GM18867 (cell line): Measurements from ENCODE around the gene CFAP92.

Experiments used
- ATAC-seq: cut with Tn5 transposase; IDR thresholded peaks from one replicate; pipeline ENCODE4 v1.9.1; 2021; ENCODE audit warnings: mild to moderate bottlenecking, moderate library complexity; ENCODE audit not compliant: unreplicated experiment

CFAP92 gene

DNA sequence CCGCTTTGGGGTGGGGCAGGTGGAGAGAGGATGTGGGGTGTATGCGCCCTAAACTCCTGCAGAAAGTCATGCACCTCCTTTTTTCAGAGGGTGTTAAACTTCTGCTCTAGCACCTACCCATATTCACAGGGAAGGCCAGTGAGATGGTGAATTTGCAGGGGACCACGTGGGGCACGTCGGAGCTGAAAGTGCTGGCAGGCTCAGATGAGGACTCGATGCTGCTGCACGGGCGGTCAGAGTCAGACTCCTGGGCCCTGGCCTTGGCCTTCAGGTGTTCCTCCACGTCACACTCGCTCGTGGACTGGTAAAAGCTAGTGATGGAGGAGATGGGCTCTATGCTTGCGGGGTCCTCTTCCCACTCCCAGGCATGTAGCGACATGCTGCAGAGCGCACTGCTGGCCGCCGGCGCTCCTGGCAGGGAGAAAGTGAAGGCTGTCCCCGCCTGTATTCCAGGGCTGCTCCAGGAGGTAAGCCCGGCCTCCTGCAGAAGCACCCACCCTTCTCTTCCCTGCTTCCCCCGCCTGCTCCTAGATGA lies 883 bp downstream of the CFAP92 start:
- ATAC-seq, result no peak

DNA sequence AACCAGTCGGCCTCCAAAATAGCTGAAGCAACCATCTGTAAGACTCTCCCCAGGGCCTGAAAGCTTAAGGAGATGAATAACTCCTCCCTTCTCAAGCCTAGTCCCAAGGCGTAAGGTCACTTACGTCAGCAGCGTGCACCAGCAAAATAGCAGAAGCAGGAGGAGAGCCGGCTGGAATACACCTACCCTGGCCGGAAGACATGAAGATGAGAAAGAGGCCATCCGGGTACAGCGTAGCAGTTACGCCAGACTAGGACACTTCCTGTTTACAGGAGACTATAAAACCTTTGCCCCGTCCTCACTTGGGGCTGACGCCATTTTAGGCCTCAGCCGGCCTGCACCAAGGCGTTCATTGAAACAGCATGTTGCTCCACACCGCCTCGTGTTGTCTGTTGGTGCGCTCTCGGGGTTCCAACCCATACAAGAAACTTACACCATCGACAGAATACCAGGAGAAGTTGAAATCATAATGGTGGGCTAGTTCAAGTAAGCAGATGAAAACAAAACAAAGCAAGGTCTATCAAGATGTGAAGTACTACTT lies 2.5 kb downstream of the CFAP92 start:
- ATAC-seq, result no peak

GRCh38 chr3:128988286-128988685 lies 5.6 kb downstream of the CFAP92 start:
- ATAC-seq, result no peak

GRCh38 chr3:128987302-128988100 lies 6.4 kb downstream of the CFAP92 start:
- no peak for ATAC-seq

DNA sequence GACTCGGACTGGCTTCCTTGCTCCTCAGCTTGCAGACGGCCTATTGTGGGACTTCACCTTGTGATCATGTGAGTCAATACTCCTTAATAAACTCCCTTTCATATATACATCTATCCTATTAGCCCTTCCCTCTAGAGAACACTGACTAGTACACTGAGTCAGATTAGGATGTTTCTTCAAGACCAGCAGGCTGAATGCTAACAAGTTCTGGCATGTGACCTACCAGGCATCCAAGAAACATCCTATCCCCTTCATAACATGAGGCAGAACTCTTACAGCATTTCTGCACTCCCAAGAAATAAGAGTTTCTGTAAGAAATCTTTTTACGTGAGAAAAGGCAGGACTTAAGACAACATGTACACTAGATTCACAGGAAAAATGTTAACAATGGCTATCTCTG lies 9.3 kb downstream of the CFAP92 start:
- ATAC-seq, result no peak

- no peak for ATAC-seq
Measured at GRCh38 chr3:128983293-128984069, 10.4 kb downstream of the CFAP92 start.

DNA sequence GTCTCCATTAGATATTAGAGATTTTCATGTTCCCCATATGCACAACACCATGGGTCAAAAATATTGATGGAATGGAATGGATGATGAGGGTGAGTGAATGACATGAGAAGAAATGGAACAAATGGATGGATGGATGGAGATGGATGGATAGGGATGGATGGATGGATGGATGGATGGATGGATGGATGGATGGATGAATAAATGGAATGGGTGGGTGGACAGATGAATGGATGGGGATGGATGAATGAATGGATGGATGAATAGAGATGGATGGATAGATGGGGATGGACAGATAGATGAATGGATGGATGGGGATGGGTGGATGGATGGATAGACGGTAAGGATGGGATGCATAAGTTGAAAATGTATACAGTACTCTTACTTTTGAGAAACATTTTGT lies 18.6 kb downstream of the CFAP92 start:
- no peak for ATAC-seq

GRCh38 chr3:128973988-128974564 lies 19.8 kb downstream of the CFAP92 start:
- no peak for ATAC-seq

DNA sequence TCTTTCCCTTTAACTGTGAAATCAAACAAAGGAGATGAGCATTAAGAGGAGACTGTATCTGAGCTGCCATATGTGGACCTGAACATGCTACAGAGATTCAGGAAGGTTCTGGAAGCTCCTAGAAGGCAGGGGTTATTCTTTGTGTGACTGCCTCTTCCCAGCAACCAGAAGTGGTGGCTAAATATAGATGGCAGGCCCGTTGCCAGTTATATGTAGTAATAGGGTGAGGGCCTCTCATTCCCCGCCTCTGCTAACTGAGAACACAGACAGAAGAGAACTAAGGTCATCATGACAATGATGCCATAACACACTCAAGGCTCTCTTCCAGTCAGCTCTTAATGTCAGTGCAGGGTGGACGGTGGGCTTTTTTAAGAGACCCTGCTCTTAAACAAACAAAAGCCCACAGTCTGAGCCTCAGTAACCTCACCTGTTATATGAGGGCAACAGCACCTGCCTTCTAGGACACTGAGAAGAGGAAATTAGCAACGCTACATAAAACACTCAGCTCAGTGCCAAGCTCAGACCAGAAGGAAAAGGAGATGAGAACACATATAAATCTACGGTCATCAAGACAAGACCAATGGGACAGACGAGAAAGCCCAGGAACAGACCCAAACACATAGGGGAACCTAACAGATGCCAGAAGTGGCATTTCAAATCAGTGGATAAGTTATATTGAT lies 22.3 kb downstream of the CFAP92 start:
- ATAC-seq, result no peak

- no peak for ATAC-seq
Measured at GRCh38 chr3:128970740-128971047, 23.2 kb downstream of the CFAP92 start.

DNA sequence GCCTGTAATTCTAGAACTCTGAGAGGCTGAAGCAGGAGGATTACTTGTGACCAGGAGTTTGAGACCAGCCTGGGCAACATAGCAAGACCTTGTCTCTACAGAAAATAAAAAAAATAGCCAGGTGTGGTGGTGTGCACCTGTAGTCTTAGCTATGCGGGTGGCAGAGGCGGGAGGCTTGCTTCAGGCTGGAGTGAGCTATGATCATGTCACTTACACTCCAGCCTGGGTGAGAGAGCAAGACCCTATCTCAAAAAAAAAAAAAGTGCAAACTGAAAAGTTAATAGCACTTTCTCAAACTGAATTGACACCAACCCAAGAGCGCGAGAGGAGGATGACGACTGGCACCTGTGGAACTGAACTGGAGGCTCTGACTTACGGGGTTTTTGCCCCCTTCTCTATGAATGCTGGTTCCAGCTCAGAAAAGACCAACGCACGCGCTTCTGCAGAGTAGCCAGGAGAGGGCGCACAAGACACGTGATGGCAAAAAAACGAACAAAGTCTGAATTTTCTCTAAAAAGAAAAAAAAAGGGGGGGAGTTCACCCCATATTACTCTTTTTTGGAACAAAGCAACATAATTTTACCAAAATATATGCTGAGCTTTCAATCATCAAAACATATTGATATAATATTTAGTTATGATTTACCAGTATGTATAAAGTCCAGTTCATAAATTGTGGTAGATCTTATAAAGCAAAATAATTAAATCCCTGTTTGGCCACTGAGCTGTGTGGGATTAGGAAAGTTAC lies 23.7 kb downstream of the CFAP92 start:
- no peak for ATAC-seq

GRCh38 chr3:128967748-128968355 lies 26.0 kb downstream of the CFAP92 start:
- no peak for ATAC-seq

GRCh38 chr3:128965818-128966217 lies 28.1 kb downstream of the CFAP92 start:
- ATAC-seq, result no peak

DNA sequence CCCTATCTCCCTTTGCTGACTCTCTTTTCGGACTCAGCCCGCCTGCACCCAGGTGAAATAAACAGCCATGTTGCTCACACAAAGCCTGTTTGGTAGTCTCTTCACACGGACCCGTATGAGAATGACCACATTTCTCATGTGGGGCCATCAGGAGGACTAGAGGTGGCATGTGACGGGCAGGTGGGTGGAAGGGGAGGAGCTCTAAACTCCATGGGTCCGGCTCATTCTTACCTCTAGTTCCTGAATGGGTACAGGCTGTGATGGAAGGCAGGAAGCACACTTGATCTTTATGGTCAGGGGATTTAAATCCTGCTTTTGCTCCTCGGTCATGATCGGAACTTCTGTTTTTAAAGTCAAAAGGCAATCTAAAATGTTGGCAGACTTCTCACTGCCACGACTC lies 28.6 kb downstream of the CFAP92 start:
- no peak for ATAC-seq

DNA sequence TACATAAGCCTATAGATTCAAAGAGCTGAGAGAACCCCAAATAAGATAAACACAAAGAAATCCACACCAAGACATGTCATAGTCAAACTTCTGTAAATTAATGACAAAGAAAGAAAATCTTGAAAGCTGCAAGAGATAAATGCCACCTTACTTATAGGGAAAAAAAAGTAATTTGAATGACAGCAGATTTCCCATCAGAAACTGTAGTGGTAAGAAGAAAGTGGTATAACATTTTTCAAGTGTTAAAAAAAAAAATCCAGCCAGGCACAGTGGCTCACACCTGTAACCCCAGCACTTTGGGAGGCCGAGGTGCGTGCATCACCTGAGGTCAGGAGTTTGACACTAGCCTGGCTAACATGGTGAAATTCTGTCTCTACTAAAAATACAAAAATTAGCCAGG lies 37.4 kb downstream of the CFAP92 start:
- no peak for ATAC-seq

DNA sequence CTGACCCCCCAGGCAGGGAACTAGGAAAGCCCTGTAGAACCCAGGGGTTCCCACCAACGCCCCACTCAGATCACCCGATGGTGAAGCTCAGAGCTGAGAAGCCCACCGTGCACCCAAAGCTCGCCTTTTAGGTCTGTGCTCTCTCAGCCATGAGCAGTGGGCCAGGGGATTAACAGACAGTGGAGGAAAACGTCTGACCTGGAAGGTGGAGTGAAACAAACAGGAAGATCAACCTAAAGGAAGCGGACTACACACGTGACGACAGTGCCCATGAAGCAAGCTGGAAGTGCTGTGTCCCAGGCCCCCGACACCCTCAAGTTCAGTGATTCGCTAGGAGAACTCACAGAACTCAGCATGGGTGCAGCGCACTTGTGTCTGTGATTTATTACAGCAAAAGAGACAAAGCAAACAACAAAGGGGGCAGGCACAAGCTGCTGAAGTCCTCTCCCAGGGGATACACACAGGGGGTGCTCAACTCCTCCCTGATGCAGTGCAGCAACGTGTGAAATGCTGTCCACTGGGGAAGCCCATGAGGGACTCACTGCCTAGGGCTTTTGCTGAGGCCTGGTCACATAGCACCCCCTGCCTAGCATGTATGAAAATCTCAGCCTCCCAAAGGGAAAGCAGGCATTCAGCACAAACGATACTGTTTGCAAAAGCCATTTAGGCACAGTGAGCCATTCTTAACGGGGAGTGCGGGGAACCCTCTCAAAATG lies 43.5 kb downstream of the CFAP92 start:
- no peak for ATAC-seq

GRCh38 chr3:128949158-128949557 lies 44.7 kb downstream of the CFAP92 start:
- ATAC-seq, result no peak

- ATAC-seq, result no peak
Measured at GRCh38 chr3:128946411-128946810, 47.5 kb downstream of the CFAP92 start.

GRCh38 chr3:128945878-128946175 lies 48.0 kb downstream of the CFAP92 start:
- no peak for ATAC-seq
